Superior temporal gyrus (tissue), 1 donor: ENCODE data around the gene SMYD3.

Source experiments
- DNase-seq: peaks from one replicate; pipeline ENCODE4 v3.0.0-alpha.2; 2016; ENCODE audit errors: extremely low spot score

Gene SMYD3

DNA sequence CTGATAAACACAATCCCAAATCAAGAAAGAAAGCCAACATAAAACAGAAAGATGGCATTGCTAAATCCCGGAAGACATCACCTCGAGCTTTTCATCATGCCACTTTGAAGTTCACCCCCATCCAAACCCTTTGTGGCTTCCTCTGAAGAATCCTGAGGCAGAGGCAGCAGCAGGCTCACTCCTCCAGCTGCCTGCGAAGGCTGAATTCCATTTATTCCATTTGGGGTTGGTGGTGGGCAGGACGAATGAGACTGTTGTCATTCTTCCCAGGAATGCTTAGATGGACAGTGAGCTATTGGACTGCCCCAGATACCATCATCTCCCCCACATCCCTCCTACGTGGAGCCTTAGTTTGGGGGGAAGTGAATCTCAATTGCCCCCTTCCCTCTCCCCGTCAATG lies 437.5 kb downstream of the SMYD3 start:
- DNase-seq: no peak

DNA sequence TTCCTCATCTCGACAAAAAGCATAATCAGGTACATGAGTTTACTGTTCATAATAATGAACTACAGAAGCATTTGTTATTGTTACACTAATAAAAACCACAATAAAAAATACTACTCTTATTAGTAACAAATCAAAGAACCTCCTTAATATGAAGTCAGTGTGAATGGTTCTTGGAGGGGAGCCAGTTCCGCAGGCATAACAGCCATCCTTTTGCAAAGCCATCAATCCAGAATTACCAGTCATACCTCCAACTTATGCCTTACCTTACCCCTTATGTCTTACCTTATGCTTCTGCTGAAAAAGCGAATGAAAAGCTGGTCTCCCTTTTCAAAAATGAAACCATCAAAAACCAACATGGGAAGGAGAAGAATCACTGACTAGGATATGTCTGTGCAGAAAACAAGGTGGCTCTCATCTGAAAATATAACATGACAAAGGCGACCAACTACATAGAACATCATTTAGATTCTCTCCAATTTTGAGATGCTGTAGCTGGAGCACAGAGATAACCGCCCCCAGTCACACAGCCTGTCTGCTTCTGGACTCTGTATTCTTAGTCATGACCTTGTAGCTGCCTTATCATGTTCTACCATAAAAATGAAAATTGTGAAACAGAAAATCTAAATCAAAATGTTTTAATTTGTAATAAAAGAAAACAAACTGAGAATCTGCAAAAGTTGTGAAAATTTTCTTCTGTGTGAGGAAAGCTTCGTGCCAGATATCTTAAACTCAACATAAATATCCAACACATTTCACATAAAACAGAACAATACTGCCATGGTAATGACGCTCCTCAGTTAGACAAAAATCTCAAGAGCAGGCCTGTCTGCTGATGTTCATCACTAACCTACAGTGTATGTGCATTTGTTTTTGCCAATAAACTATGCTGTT lies 438.2 kb downstream of the SMYD3 start:
- DNase-seq: no peak

- DNase-seq: no peak
Measured at GRCh38 chr1:246068217-246068512, 438.9 kb downstream of the SMYD3 start.

- no peak for DNase-seq
Measured at GRCh38 chr1:246067432-246068216, 439.5 kb downstream of the SMYD3 start.

DNA sequence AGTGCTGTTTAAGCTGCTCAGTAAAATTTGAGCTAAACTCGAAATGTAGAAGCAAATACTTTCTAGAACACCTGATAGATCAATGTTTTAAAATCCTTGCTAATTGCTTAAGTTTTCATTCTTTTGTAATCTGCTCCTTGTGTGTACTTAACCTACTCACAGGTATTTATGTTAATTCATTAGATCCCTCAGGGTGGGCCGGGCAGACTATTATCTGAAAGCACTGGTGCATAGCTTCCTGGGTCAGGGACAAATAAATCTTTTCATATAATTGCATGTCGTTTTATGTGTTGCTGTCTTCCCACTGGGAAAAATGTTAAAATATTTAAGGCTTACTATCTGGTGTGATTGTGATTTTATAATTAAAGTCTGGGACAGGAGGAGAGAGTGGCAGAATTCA lies 440.5 kb downstream of the SMYD3 start:
- no peak for DNase-seq

- DNase-seq: no peak
Measured at GRCh38 chr1:246065592-246065991, 441.5 kb downstream of the SMYD3 start.

DNA sequence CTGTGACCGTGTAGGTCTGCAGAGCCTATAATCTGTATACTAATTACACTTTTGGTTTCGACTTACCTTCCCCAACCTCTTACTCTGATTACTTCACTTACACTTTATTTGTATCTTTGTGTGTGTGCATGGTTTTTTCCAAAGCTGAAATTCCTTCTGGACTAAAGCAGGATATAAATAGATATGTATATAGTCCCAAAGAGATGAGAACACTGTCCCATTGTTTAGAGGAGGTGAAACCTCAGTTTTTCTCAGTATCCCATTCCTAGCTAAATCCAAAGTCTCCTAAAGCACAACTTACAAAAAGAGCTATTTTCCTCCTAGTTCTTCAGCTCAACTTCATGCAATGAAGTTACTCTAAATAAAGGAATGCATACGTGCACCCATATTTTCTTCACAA lies 442.2 kb downstream of the SMYD3 start:
- DNase-seq: no peak

DNA sequence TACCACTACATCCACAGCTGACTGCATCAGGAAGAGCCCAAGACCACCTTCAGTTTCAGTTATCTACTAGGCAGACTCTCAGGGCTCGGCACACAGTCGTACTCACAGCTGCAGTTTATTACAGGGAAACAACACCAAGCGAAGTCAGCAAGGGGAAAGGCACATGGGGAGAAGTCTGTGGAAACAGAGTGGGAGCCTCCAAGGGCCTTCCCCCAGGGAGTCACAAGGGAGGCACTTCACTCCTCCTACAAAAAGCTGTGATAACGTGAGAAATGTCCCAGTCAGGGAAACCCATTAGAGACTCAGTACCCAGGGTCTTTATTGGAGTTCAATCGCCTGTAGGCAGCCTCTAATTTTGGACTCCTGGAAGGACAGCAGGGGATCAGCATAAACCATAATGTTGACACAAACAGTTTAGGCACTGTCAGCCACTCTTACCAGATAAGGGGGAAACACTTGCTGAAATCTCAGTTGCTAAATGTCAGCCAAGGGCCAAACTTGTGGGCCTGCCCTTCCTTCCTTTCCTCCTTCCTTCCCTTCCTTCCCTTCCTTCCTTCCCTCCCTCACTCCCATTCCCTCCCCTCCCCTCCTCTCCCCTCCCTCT lies 444.0 kb downstream of the SMYD3 start:
- DNase-seq: no peak

DNA sequence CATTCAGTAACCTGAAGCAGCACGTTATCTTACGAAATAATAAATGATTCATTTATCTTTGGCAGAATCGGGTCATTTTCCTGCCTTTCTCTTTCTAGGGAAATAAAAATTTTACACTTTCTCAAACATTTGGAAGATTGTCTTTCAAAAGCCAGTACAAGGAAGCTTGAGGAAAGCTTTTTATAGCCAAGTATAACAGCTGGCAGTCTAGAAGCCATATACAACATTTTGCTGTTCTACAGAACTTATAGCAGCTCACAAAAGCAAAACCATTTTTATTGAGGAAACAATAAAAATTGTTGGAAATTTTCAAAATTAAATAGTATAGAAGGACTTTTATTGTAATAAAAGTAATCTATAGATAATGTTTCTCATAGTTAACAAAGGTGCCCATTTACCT lies 448.6 kb downstream of the SMYD3 start:
- peak; percentile 23 for DNase-seq

DNA sequence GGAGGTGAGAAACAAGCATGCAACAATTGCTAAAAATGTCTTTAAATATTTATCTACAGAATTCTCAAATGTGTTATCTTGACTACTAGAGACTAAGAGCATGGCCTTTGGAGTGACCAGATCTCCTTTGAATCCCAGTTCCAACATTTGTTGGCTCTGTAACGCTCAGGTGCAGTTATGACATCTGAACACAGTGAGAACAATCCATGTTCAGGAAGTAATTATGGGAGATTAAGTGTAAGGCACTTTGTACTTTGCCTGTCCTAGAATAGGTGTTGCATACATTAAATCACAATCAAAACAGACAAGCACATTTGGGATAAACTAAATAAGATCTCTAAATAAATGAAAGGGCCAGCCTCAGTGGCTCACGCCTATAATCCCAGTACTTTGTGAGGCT lies 454.5 kb downstream of the SMYD3 start:
- DNase-seq: no peak

DNA sequence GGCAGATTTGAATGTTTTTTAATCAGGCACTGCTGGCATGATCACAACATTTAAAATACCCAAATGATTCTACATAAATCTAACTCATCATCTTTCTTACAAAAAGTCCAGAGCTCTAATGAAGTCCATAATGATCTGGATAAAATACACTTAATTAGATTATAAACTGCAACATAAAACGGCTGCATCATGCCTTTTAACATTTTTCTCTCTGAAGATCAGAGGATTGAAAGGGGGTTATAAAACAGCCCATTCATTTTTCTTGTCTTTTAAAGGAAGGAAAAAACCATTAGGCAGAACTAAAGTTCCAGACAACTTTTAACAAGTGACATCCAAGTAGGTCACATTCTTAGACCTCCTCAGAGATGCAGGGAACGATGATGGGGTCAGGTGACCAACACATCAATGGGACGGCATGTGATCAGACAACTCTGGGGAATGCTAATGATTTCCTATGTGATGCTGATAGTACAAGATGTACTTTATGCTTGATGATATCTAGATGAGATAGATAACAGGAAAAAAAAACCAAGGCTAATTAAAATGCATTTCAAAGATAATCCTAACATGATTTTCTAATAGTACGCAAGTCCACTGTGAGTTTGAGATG lies 455.1 kb downstream of the SMYD3 start:
- DNase-seq: no peak

DNA sequence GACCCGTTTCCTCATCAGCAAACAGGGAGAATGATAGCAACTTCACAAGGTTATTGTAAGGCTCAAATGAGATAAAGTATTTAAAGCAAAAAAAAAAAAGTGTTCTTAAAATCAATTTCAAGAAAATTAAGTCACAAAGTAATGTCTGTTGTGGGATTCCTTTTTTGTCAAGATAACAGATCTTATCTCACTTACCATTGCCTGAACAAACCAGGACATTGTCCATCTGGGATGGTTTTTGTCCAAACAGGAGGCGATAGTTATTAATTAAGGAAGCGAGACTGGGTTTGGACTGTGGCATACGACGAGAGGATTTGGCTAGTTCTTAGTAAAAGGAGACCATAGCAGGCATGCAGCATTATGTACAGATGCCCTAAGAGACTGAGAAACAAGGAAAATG lies 458.4 kb downstream of the SMYD3 start:
- DNase-seq: no peak

DNA sequence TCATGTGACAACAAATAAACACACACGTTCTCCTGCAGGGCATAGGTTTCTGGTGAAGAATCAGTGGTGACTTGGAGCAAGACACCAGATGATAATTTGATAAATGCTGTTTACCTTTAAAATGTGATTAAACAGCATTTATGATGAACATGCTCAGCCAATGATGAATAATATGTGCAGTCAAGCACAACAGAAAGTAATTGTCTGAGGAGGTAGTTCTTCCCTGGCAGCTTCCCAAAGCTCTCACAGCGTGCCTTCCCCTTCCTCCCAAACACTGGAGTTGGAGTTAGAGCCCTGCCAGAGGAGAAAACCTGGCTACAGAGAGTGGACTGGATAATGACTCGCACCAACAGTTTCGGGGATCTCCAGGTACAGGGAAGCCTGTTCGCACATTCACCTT lies 463.5 kb downstream of the SMYD3 start:
- DNase-seq: no peak

DNA sequence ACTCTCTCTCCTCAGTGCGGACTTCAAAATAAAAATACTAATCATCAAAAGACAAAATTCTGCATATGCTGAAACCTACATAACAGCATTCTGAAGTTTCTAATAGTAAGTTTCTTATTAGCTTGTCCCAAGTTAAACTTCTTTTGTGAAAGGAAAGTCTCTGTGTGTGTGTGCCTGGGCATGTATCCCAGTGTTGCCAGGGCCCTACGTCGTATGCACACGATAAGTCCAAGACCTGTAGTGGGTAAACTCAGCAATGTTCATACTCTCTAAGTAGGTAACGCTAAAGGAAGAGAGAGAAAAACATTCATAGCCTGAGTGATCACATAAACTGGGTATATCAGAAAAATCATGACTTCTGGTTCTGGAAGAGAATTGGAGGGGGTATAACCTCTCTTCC lies 465.7 kb downstream of the SMYD3 start:
- DNase-seq: no peak

DNA sequence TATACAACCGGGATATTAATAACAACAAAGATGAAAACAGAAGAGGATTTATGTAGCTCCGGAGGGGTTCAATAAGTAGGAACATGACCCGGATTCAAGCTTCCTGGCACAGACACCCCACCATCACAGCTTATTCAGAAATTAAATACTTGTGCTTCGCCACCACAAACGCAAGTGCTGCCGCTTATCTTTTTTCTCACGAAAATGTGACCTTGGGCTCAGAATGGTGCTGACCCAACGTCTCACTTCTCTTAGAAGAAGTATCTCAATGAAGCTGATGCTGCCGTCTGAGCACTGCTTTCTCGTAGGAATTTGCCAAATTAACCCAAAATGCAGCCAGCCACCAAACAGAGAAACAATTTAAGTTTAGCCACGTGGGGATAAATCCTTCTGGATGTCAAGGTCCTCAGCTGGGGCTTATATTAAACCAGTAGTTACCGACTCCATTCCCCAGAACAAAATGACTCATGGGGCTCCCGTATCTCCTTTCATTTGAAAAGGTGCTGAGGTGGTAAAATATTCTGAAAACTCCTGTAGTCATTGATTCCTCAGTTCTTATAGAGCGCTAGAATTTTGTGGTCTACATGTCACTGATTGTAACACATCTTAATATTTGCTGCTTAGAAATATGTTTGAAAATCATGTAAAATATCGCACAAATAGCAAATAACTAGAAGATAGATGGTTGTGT lies 466.7 kb downstream of the SMYD3 start:
- DNase-seq: no peak

DNA sequence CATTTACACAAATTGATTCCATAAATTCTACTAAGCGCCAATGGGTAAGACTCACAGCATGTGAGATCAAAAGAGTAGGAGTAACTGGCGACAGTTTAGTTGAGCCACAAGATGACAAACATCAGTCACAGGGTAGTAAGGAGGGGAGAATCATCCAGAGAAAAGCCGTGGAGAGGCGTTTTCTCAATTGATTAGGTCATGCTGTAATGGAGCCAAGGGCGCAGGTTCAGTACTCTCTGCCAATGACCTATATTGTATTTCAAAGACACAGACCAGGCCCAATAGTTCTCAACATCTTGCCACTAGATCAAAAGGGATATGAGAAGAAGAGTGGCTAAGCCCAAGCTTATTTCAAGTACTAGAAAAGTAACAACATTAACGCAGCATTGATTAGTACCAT lies 467.5 kb downstream of the SMYD3 start:
- DNase-seq: no peak

- no peak for DNase-seq
Measured at GRCh38 chr1:246037832-246038231, 469.2 kb downstream of the SMYD3 start.

DNA sequence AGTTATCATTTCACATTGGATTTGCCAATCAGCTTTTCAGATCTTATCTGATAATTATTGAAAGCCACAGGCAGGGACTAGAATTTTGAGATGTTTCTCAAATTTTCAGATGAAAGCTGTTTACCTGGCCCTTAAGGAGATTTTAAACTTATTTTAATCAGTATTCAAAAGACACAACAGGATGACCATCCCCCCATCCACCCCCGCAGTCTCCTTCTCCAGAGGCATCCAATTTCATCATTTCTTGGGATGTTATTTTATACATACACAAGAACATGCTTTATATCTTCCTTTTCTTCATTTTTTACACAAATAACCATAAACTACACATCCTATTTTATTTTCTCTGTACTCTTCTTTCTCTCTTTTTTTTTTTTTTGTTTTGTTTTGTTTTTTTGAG lies 470.9 kb downstream of the SMYD3 start:
- DNase-seq: no peak

GRCh38 chr1:246035060-246035541 lies 472.0 kb downstream of the SMYD3 start:
- DNase-seq: no peak

DNA sequence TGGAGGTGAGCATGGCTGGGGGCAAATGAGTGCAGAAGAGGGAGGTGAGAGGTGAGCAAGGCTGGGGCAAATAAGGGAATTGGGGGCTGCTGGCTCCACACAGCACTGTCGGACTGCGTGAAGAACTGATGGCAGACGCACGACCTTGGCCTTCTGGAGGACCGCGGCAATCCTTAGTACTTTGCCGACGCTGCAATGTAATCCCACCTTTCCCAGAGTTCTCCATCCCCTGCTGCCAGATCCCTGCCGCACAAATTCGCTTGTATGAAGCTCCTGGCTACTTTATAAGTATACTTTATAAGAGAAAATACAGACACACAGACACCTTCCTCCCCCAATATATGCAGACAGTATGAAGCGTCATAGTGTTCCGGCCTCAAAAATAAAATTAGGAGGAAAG lies 472.4 kb downstream of the SMYD3 start:
- no peak for DNase-seq

- DNase-seq: no peak
Measured at GRCh38 chr1:246032984-246033383, 474.1 kb downstream of the SMYD3 start.
